ENCODE data around the gene ENPP4. TPM values are rescaled to one million over a fixed set of nuclear protein-coding genes. Genes with fewer than 3 reads are reported as not detected.

ENPP4 gene
- polyA plus RNA-seq, 1 donor from 2014 or later, result 24.0 TPM

DNA sequence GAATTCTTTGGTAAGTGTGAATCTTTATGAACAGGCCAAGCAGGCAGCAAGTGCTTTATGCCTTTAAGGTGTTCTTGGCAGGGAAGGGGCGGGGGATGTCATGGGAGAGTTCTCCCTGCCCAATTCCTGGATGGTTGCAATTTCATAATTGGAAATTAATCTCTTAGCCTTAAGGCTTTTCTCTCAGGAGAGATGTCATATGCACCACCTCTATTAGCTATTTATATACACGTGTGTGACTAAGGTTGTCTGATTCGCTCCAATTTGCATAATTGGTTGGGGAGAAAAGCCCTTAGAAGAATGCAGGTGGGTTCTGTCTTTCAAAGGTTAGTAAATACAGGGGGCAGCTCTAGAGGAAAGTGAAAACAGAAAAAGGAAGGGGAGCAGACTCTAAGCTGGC is 46.2 kb downstream of the ENPP4 start:
- H3K27ac ChIP-seq (ENCODE audit: low read length), result no peak overlapping the region
- H3F3A ChIP-seq (ENCODE audit: insufficient read depth, low read length, poor library complexity, severe bottlenecking), result no peaks in the 10 kb centered on the region
- H3K36me3 ChIP-seq (ENCODE audit: insufficient read depth, low read length), result no peaks in the 10 kb centered on the region

DNA sequence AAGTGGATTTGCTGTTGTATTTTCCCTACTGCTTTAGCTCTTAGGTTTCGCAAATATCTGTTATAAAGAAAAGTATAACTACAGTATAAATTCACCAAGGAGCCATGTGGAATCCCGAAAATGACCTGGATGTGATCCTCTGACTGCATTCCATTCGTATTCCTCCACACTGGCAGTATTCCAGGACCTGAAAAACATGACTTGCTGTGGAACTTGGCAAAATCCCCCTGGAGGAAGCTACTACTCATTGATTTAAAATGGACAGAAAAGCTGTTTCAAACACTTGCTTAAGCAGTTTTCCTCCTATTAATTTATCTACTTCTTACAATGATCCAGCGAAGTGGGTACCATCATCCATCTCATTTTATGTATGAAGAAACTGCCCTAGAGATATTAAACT is 54.3 kb downstream of the ENPP4 start:
- no peak overlapping the region for H3K4me3 ChIP-seq (ENCODE audit: low read length)
- H4K20me1 ChIP-seq (ENCODE audit: insufficient read depth), result no peaks in the 10 kb centered on the region
- H3F3A ChIP-seq (ENCODE audit: insufficient read depth, low read length, poor library complexity, severe bottlenecking), result no peaks in the 10 kb centered on the region
- no peak overlapping the region for H3K27ac ChIP-seq (ENCODE audit: low read length)
- H3K36me3 ChIP-seq (ENCODE audit: insufficient read depth, low read length), result no peaks in the 10 kb centered on the region
- H2AFZ ChIP-seq (ENCODE audit: low read depth, low read length), result no peak overlapping the region
- no peak overlapping the region for H3K9ac ChIP-seq (ENCODE audit: low read length)
- H3K9me2 ChIP-seq (ENCODE audit: insufficient read depth, low read length), result no peaks in the 10 kb centered on the region
- no peak overlapping the region for H3K4me2 ChIP-seq (ENCODE audit: low read length)
- H3K9me3 ChIP-seq (ENCODE audit: low read length), result no peaks in the 10 kb centered on the region
- no peaks in the 10 kb centered on the region for H3K27me3 ChIP-seq (ENCODE audit: insufficient read depth, low read depth, low read length)
- no peaks in the 10 kb centered on the region for H3K79me2 ChIP-seq (replicated peaks; ENCODE audit: insufficient read depth, low read length)
- TF ChIP-seq EP300 (conservative IDR thresholded peaks at IDR 0.05; ENCODE audit: poor library complexity, severe bottlenecking) (no peak), MXI1 (conservative IDR thresholded peaks at IDR 0.05; ENCODE audit: poor library complexity, severe bottlenecking) (no peak), EZH2 (IDR thresholded peaks at IDR 0.05; ENCODE audit: borderline replicate concordance, insufficient read depth, low read length, poor library complexity, severe bottlenecking) (no peak), TAF1 (IDR thresholded peaks at IDR 0.05; ENCODE audit: low read depth) (no peak), SMC3 (conservative IDR thresholded peaks at IDR 0.05; ENCODE audit: poor library complexity) (no peak), RAD21 (conservative IDR thresholded peaks at IDR 0.05) (no peak), POLR2AphosphoS5 (IDR thresholded peaks at IDR 0.05) (no peak)
- TF ChIP-seq, protein P1, sequence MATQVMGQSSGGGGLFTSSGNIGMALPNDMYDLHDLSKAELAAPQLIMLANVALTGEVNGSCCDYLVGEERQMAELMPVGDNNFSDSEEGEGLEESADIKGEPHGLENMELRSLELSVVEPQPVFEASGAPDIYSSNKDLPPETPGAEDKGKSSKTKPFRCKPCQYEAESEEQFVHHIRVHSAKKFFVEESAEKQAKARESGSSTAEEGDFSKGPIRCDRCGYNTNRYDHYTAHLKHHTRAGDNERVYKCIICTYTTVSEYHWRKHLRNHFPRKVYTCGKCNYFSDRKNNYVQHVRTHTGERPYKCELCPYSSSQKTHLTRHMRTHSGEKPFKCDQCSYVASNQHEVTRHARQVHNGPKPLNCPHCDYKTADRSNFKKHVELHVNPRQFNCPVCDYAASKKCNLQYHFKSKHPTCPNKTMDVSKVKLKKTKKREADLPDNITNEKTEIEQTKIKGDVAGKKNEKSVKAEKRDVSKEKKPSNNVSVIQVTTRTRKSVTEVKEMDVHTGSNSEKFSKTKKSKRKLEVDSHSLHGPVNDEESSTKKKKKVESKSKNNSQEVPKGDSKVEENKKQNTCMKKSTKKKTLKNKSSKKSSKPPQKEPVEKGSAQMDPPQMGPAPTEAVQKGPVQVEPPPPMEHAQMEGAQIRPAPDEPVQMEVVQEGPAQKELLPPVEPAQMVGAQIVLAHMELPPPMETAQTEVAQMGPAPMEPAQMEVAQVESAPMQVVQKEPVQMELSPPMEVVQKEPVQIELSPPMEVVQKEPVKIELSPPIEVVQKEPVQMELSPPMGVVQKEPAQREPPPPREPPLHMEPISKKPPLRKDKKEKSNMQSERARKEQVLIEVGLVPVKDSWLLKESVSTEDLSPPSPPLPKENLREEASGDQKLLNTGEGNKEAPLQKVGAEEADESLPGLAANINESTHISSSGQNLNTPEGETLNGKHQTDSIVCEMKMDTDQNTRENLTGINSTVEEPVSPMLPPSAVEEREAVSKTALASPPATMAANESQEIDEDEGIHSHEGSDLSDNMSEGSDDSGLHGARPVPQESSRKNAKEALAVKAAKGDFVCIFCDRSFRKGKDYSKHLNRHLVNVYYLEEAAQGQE (IDR thresholded peaks at IDR 0.05; ENCODE audit: borderline replicate concordance), result no peak
- TF ChIP-seq, protein P2, sequence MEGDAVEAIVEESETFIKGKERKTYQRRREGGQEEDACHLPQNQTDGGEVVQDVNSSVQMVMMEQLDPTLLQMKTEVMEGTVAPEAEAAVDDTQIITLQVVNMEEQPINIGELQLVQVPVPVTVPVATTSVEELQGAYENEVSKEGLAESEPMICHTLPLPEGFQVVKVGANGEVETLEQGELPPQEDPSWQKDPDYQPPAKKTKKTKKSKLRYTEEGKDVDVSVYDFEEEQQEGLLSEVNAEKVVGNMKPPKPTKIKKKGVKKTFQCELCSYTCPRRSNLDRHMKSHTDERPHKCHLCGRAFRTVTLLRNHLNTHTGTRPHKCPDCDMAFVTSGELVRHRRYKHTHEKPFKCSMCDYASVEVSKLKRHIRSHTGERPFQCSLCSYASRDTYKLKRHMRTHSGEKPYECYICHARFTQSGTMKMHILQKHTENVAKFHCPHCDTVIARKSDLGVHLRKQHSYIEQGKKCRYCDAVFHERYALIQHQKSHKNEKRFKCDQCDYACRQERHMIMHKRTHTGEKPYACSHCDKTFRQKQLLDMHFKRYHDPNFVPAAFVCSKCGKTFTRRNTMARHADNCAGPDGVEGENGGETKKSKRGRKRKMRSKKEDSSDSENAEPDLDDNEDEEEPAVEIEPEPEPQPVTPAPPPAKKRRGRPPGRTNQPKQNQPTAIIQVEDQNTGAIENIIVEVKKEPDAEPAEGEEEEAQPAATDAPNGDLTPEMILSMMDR (IDR thresholded peaks at IDR 0.05; ENCODE audit: poor library complexity, severe bottlenecking), result no peak

More for the DNA sequence above, 46.2 kb downstream of the ENPP4 start:
- Histone ChIP-seq H3K9ac (ENCODE audit: low read length) (no peak overlapping the region), H3K4me3 (ENCODE audit: low read length) (no peak overlapping the region), H3K9me2 (ENCODE audit: insufficient read depth, low read length) (no peaks in the 10 kb centered on the region), H2AFZ (ENCODE audit: low read depth, low read length) (no peak overlapping the region), H4K20me1 (ENCODE audit: insufficient read depth) (no peaks in the 10 kb centered on the region), H3K9me3 (ENCODE audit: low read length) (no peaks in the 10 kb centered on the region), H3K4me2 (ENCODE audit: low read length) (no peak overlapping the region), H3K79me2 (replicated peaks; ENCODE audit: insufficient read depth, low read length) (no peaks in the 10 kb centered on the region), H3K27me3 (ENCODE audit: insufficient read depth, low read depth, low read length) (no peaks in the 10 kb centered on the region)
- TF ChIP-seq MXI1 (conservative IDR thresholded peaks at IDR 0.05; ENCODE audit: poor library complexity, severe bottlenecking) (no peak), EP300 (conservative IDR thresholded peaks at IDR 0.05; ENCODE audit: poor library complexity, severe bottlenecking) (no peak), SMC3 (conservative IDR thresholded peaks at IDR 0.05; ENCODE audit: poor library complexity) (no peak), RAD21 (conservative IDR thresholded peaks at IDR 0.05) (no peak), POLR2AphosphoS5 (IDR thresholded peaks at IDR 0.05) (no peak), TAF1 (IDR thresholded peaks at IDR 0.05; ENCODE audit: low read depth) (no peak), EZH2 (IDR thresholded peaks at IDR 0.05; ENCODE audit: borderline replicate concordance, insufficient read depth, low read length, poor library complexity, severe bottlenecking) (no peak)
- TF ChIP-seq, protein P1 (IDR thresholded peaks at IDR 0.05; ENCODE audit: borderline replicate concordance), result no peak
- TF ChIP-seq, protein P2 (IDR thresholded peaks at IDR 0.05; ENCODE audit: poor library complexity, severe bottlenecking), result no peak

All from neural cell (in vitro differentiated cells).